IPS-NIHi7 (cell line): Measurements from ENCODE around the gene CRK.
A peak's percentile ranks its signal among the peaks of the same experiment; 100 is the strongest.
"Not testable (repeated sequence)": the region's sequence is repeated elsewhere in the genome, so short reads cannot be mapped to it uniquely, and the experiment has no call there.

Experiments used
- DNase-seq: peaks from one replicate; pipeline ENCODE4 v3.0.0; 2012; ENCODE audit warnings: mixed read lengths; ENCODE audit errors: extremely low spot score

Gene CRK

GRCh38 chr17:1423456-1424135, 32.4 kb downstream of the CRK start:
- no peak for DNase-seq

- no peak for DNase-seq
Measured at GRCh38 chr17:1422885-1423284, 33.1 kb downstream of the CRK start.

GRCh38 chr17:1421470-1421869, 34.6 kb downstream of the CRK start:
- no peak for DNase-seq

GRCh38 chr17:1420981-1421380, 35.1 kb downstream of the CRK start:
- no peak for DNase-seq

GRCh38 chr17:1420163-1420562, 35.9 kb downstream of the CRK start:
- DNase-seq, result no peak

- DNase-seq, result not testable (repeated sequence)
Measured at GRCh38 chr17:1418476-1418875, 37.6 kb downstream of the CRK start.

- no peak for DNase-seq
Measured at GRCh38 chr17:1416414-1416813, 39.6 kb downstream of the CRK start.

GRCh38 chr17:1414634-1415033, 41.4 kb downstream of the CRK start:
- DNase-seq, result no peak

- DNase-seq, result no peak
Measured at GRCh38 chr17:1414001-1414574, 41.9 kb downstream of the CRK start.

GRCh38 chr17:1413281-1413791, 42.7 kb downstream of the CRK start:
- DNase-seq, result no peak

- DNase-seq, result no peak
Measured at GRCh38 chr17:1412185-1413110, 43.6 kb downstream of the CRK start.

- no peak for DNase-seq
Measured at GRCh38 chr17:1402262-1402586, 53.8 kb downstream of the CRK start.

GRCh38 chr17:1399679-1400512, 56.1 kb downstream of the CRK start, which contains the start of gene YWHAE:
Gene YWHAE (minus strand): TSS chr17:1400222. CDS start chr17:1400110, 112 bp downstream.
- peak; percentile 97 for DNase-seq

GRCh38 chr17:1398931-1399678, 56.9 kb downstream of the CRK start:
- no peak for DNase-seq

GRCh38 chr17:1398028-1398427, 58.0 kb downstream of the CRK start:
- DNase-seq, result no peak

- DNase-seq, result not testable (repeated sequence)
Measured at GRCh38 chr17:1395876-1396665, 60.0 kb downstream of the CRK start.

- no peak for DNase-seq
Measured at GRCh38 chr17:1391577-1391976, 64.5 kb downstream of the CRK start.

GRCh38 chr17:1390432-1391367, 65.3 kb downstream of the CRK start:
- no peak for DNase-seq
